Measurements from ENCODE around the gene LMO1.

Gene LMO1

GRCh38 chr11:8206251-8207079 lies 57.2 kb downstream of the LMO1 start:
- H3K79me2 ChIP-seq (ENCODE audit: insufficient read depth, low read length): no peaks in the 10 kb centered on the region
- no peak overlapping the region for H3K4me3 ChIP-seq (ENCODE audit: low read length, poor library complexity, severe bottlenecking)
- no peak overlapping the region for H3K4me2 ChIP-seq (ENCODE audit: low read depth, low read length, poor library complexity, severe bottlenecking)
- no peaks in the 10 kb centered on the region for H3K36me3 ChIP-seq (ENCODE audit: insufficient read depth, low read length)
- H2AFZ ChIP-seq (ENCODE audit: low read length): peak overlapping the region; percentile 23; the same call in 1 of the 2 replicates
- H3F3A ChIP-seq (ENCODE audit: low read depth): no peaks in the 10 kb centered on the region
- no peaks in the 10 kb centered on the region for H3K9me3 ChIP-seq (ENCODE audit: insufficient read depth, low read depth, low read length)
- H3K9me2 ChIP-seq (replicated peaks; ENCODE audit: low read depth, low read length): no peaks in the 10 kb centered on the region
- no peaks in the 10 kb centered on the region for H3K27me3 ChIP-seq (ENCODE audit: insufficient read depth, low read length, poor library complexity, severe bottlenecking)
- TF ChIP-seq EZH2phosphoT487 (IDR thresholded peaks at IDR 0.05; ENCODE audit: borderline replicate concordance): no peak
- TF ChIP-seq CTCF (conservative IDR thresholded peaks at IDR 0.05; ENCODE audit: low read length): no peak
- H3K4me1 ChIP-seq (ENCODE audit: insufficient read depth, low read length, poor library complexity, severe bottlenecking): peaks cover 23% of the 10 kb centered on the region
- H3K9ac ChIP-seq (ENCODE audit: low read depth, low read length, poor library complexity, severe bottlenecking): no peak overlapping the region
- H4K20me1 ChIP-seq (ENCODE audit: insufficient read depth, low read length, poor library complexity, severe bottlenecking): no peaks in the 10 kb centered on the region

GRCh38 chr11:8205566-8205965 lies 58.1 kb downstream of the LMO1 start:
- no peak overlapping the region for H3K4me3 ChIP-seq (ENCODE audit: low read length, poor library complexity, severe bottlenecking)
- no peaks in the 10 kb centered on the region for H3K36me3 ChIP-seq (ENCODE audit: insufficient read depth, low read length)
- no peak overlapping the region for H2AFZ ChIP-seq (ENCODE audit: low read length)
- no peak overlapping the region for H3K9ac ChIP-seq (ENCODE audit: low read depth, low read length, poor library complexity, severe bottlenecking)
- H3K27me3 ChIP-seq (ENCODE audit: insufficient read depth, low read length, poor library complexity, severe bottlenecking): no peaks in the 10 kb centered on the region
- TF ChIP-seq EZH2phosphoT487 (IDR thresholded peaks at IDR 0.05; ENCODE audit: borderline replicate concordance) (no peak), CTCF (conservative IDR thresholded peaks at IDR 0.05; ENCODE audit: low read length) (no peak)
- no peaks in the 10 kb centered on the region for H3K79me2 ChIP-seq (ENCODE audit: insufficient read depth, low read length)
- no peaks in the 10 kb centered on the region for H4K20me1 ChIP-seq (ENCODE audit: insufficient read depth, low read length, poor library complexity, severe bottlenecking)
- no peaks in the 10 kb centered on the region for H3K9me3 ChIP-seq (ENCODE audit: insufficient read depth, low read depth, low read length)
- H3K9me2 ChIP-seq (replicated peaks; ENCODE audit: low read depth, low read length): no peaks in the 10 kb centered on the region
- peaks cover 23% of the 10 kb centered on the region for H3K4me1 ChIP-seq (ENCODE audit: insufficient read depth, low read length, poor library complexity, severe bottlenecking)
- H3K4me2 ChIP-seq (ENCODE audit: low read depth, low read length, poor library complexity, severe bottlenecking): no peak overlapping the region
- no peaks in the 10 kb centered on the region for H3F3A ChIP-seq (ENCODE audit: low read depth)

DNA sequence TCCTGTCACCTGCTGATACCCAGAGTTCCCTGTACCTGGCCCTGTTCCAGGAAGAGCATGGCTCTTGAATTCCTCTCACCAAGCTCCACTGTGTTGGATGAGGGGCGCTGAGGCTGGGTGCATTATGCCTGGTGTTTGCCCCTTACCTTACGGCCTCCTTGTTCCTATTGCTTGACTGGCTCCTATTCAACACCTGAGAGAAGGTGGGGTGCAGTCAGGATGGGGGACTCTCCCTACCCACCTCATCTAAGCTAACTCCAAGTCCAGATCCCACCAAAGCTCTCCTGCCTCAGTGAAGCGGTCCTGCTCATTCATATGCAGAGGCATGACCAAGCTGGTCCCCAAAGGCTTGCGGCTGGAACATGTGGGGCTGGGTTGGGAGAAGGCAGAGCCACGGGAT lies 59.1 kb downstream of the LMO1 start:
- no peak overlapping the region for H2AFZ ChIP-seq (ENCODE audit: low read length)
- no peak overlapping the region for H3K4me2 ChIP-seq (ENCODE audit: low read depth, low read length, poor library complexity, severe bottlenecking)
- no peak overlapping the region for H3K4me3 ChIP-seq (ENCODE audit: low read length, poor library complexity, severe bottlenecking)
- no peaks in the 10 kb centered on the region for H3K36me3 ChIP-seq (ENCODE audit: insufficient read depth, low read length)
- no peaks in the 10 kb centered on the region for H3K27me3 ChIP-seq (ENCODE audit: insufficient read depth, low read length, poor library complexity, severe bottlenecking)
- H3K9ac ChIP-seq (ENCODE audit: low read depth, low read length, poor library complexity, severe bottlenecking): no peak overlapping the region
- no peaks in the 10 kb centered on the region for H4K20me1 ChIP-seq (ENCODE audit: insufficient read depth, low read length, poor library complexity, severe bottlenecking)
- peaks cover 23% of the 10 kb centered on the region for H3K4me1 ChIP-seq (ENCODE audit: insufficient read depth, low read length, poor library complexity, severe bottlenecking)
- H3K79me2 ChIP-seq (ENCODE audit: insufficient read depth, low read length): no peaks in the 10 kb centered on the region
- no peaks in the 10 kb centered on the region for H3K9me2 ChIP-seq (replicated peaks; ENCODE audit: low read depth, low read length)
- no peaks in the 10 kb centered on the region for H3F3A ChIP-seq (ENCODE audit: low read depth)
- no peaks in the 10 kb centered on the region for H3K9me3 ChIP-seq (ENCODE audit: insufficient read depth, low read depth, low read length)
- TF ChIP-seq EZH2phosphoT487 (IDR thresholded peaks at IDR 0.05; ENCODE audit: borderline replicate concordance) (no peak), CTCF (conservative IDR thresholded peaks at IDR 0.05; ENCODE audit: low read length) (no peak)

All from Loucy (cell line).